ENCODE results near the gene C12orf60.

C12orf60 gene

DNA sequence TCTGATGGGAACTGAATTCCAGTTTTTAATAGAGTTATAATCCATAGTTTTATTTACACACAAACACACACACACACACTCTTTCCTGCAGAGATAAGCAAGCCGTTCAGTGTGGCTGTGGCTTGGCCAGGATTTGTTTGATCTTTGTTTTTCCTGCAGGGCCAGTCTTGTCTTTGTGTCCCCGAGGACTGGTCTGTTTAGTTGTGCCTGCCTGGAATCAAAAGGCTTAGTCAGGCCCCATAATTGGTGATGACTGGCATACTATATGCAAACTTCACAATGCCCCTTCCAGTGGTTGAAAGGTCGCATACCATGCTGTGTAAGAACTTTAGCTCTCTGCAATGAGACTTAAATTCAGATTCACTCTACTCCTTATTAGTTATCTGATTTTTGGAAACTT lies 26.2 kb upstream of the C12orf60 start:
- no peak for FAIRE-seq

DNA sequence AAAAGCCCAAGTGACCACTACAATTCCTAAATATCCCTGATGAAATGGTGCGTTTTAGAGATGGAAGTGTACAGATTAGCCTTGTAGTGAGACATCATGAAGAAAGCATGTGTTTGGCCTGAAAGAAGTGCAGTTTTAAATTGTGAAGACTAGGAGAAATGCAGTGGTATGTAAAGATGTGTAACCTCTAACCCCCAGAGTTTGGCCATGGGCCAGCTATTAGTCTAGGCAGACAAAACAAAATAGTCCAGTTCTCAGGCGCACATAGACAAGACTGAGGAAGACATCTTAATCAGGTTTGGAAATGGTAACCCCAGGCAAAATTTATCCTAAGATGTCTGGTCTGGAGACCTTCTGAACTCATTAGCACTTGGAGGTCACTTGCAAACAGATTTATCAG lies 23.6 kb upstream of the C12orf60 start:
- FAIRE-seq: no peak

DNA sequence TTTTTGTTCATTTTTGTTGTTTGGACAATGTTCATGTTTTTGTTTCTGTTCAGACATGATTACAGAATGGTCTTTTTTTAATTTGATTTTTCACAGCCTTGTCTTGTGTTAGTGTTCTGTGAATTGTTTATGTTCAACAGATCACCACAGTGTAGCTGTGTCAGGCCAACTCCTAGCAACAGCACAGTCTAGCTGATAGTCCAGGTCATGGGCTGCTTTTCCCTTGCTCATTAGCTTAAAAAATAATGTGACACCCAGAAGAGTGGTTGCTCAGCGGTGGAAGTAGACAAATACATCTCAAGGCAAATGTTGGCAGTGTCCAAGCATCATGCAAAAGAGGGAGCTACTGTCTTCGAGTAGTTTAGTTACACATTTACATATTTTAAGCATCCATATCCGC lies 22.6 kb upstream of the C12orf60 start:
- FAIRE-seq: no peak

DNA sequence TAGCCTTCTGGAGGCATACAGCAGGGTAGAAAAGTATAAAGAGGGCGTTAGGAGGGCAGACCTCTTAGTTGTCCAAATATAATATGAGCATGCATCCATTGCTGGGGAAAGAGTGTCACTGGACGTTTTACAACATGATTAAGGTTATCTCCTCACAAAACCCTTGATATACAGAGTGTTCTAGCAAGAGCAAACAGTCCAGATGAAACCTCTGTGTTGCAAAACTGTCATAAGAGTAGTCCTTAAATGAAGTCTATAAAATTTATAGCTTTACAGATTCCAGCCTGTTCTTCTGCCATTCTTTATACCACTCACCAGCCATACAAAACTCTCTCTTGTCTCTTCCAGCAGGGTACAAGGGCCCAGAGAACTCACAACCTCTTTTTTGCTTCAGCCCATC lies 21.9 kb upstream of the C12orf60 start:
- FAIRE-seq: no peak

DNA sequence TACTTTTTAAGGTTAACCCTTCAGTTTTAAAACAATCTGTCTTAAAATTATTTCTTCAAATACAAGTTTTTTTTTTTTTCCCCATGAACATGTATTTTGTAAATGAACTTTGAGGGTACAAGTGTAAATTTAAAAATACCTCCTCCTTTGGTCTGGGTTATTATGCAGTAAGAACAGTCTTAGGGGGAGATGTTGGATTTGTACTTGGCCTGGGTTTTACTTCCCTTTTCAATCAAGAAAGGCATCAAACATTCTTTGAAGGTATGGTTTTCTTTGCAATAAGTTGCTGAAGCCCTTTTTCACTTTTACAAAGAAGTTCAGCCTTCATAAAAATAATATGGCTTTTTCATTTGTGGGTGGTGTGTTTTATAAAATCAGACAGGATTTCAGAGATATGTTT lies 20.7 kb upstream of the C12orf60 start:
- no peak for FAIRE-seq

DNA sequence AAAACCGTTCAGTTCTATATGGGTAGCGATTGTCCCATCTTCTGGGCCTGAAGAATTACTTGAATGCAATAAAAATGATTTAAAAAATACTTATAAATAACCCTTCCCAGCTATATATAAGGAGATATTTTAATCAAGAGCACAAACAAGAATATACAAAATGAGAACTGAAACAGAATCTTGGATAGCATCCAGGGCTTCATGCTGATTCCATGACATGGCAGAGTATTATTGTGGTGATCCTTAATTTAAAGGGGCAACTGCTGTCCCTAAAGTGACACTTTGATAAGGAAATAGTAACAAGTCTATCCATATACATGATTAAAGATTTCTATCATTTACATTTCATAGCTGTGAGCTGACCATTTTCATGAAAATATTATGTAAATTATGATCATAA lies 19.0 kb upstream of the C12orf60 start:
- FAIRE-seq: no peak

DNA sequence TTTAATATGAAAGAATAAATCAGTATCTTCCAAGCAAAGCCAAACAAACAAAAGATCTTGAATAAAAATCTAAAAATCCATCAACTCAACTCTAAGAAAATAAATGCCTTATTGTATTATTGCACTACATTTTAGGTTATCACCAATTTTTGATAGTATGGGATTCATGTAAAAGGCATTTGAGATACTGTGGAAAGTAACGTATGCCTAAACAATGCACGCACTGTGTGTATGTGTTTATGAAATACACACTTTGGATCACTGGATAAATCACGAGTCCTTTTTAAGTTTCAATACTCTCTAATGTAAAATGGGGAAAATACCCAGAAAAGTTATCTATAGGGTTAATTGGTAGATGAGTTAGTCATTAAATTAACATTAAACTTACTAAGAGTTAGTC lies 17.9 kb upstream of the C12orf60 start:
- no peak for FAIRE-seq

DNA sequence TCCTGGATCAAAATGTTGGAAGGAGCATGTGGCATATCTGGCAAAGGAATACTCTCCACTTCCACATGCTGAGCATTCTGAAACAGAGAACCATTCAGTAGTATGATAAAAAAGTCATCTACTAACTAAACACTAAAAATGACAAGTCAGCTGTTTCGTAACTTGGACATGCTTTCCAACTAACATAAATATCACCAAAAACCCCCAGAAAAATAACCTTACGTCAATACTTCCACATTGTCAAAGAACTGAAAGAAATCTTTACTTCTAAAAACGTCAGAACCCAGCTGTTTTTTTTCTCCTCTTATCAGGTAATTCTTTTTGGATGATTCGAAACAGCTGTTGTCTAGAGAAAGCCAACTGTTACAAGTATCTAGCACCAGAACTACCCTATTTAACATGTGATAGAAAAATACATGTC lies 8.4 kb upstream of the C12orf60 start:
- no peak for FAIRE-seq

DNA sequence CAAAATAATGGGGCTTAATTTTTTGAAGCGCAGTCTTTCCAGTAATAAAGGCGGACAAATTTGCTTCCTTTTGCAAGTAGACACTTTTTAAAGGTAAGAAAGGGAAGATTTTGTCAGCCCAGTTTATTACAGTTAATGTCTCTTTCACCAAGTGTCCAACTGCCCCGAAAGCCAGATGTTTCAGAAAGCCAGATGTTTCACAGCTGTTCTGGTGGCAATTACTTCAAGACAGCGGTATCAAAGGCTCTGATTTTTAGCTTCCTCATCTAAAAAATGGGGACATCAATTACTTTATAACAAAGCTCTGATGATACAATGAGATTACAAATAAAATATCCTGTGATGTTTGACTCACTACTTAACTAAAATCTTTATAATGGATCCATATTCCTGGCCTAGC lies 1.2 kb upstream of the C12orf60 start:
- no peak for FAIRE-seq

DNA sequence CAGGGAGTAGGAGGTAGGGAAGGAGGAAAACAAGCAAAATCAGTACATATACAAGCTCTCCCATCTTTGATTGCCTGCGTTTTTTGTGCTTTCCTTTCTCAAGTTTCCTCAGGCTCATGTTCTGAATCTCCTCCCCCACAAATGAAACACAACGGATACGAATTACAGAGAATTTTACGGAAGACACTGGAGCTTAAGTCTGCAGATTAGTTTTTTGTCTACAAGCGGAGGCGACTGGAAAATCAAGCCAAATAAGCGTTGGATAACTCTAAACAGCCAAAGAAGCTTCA lies 804 bp upstream of the C12orf60 start:
- no peak for FAIRE-seq

DNA sequence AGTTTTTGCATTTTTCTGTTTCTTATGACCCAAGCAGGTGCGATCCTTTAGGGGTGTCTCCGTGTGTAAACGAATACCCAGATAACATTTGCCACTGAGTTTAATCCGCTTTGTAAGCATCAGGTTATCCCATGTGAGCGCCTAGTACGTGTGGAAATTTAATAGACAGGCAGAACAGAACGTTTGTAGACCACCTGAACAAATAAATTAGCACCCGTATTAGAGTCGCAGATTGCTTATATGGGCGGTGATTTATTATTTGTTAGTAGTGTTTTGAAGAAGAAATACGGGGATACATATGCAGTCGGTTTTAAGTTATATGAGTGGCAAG lies 325 bp downstream of the C12orf60 start:
- no peak for FAIRE-seq

DNA sequence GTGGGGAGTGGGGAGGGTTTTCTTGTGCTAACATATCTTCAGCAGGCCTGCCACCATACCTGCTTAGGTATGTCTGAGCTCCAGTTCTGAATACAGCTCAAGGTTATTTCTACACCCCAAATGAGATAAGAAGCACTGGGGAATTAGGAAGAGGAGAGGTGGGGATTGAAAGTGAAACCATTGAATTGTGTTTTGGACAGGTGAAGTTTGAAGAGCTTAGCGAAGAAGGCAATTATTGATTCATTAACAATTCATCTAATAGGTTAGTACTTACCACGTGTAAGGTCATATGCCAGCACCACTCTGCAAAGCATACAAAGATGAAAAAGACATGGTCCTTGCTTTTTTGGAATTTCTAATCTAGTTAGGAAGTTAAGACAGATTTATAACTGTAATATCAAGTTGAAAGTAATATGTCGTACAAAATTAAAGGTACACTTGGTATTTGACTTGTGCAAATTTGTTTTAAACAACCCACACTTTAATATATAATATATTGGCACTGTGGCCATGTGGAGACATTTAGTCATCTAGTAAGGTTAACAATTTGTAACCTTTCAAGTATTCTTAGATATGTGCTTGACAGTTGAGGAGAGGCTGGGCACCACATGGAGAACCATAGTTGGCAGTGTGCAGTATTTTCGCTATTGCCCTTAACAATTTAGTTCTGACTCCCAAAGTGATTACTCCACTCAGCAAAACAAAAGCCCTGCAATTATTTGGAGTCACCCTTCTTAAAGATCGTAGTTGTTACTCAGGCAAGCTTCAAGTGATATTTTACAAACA lies 6.9 kb downstream of the C12orf60 start:
- FAIRE-seq: no peak

DNA sequence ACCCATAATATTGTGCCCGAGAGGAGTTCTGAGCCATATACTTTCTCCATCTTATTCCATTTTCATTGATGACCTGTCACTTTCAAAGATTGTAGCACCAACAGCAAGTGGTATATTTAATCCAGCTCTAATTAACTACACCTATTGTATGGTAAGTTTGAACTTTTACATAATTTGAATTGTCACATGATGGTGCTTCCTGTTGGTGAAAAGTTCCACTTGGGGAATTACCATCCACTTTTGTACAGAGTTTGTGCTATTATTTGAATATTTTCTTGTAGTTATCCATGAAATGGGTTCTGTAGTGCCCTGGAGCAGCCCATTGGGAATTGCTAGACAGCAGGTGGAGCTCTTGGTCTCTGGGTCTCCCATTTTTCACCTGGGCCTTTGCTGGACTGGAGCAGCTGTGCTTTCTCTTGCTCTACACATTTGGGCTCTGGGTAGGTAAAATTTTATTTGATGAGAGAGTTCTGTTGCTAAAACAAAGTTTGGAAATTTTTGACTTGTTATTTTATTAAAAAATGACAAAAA lies 7.5 kb downstream of the C12orf60 start:
- no peak for FAIRE-seq

DNA sequence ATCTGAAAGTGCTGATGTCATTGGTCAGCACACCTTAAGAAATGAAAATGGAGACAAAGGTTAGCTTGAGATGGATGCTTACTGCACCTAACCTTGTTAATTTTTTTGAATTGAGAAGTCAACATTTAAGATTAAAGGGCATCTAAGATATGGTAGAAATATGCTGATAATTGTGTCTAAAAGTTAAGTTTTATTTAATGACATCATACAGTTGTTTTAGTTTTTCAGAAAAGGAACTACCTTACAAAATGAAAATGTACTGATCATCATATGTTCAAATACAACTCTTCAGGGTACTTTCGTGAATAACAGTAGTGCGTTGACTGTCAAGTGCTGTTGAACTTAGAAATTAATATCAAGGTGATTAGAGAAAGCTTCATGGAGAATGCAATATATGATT lies 8.0 kb downstream of the C12orf60 start:
- no peak for FAIRE-seq

DNA sequence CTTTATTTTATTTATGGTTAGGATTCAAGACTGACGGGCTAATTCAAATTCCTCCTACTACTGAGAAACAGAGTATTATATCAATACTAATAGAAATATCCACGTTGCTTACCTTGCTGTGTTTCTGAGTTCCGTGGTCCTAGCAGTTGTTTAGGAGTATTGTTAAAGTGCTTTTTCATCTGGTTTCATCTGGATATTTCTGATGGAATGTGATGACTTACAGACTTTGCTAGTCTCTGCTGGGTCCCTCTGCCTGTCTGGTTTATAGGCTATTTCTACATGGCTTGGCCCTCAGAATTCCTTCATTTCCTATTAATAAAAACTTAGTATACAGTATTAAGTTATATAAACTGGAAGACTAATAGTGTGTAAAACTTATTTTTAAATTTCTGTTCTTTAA lies 10.5 kb downstream of the C12orf60 start, which contains the start of gene SMCO3:
Gene SMCO3 (minus strand): TSS at position 169 of the 400 bp plus-strand sequence. CDS start 7,502 bp downstream, outside the sequence.
- FAIRE-seq: no peak

DNA sequence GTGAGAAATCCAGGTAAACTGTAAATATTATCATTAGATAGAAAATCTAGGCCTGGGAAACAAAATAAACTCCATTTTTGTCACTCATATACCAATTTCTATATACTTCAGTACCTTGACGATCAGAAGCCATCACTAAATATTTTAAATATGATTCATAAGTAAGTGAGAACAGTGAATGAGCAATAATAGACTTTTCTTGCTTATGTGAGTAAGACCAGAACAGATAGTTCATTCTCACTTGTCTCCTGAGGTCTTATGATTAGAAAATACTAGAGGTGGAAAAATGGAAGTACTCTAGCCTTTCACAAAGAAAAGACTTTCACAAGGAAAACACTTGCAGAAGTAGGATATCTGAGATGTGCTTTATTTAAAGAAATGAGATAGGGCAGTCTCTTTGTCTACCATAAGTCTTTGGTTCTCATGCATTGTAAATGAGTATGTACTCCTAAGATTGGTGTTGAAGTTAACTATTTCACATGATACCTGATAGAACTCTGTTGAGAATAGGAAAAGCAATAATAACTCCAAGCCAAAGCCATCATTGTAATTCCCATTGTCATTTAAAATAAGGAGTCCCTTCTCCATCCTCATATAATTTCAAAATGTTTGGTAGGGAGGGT lies 20.7 kb downstream of the C12orf60 start:
- FAIRE-seq: no peak

DNA sequence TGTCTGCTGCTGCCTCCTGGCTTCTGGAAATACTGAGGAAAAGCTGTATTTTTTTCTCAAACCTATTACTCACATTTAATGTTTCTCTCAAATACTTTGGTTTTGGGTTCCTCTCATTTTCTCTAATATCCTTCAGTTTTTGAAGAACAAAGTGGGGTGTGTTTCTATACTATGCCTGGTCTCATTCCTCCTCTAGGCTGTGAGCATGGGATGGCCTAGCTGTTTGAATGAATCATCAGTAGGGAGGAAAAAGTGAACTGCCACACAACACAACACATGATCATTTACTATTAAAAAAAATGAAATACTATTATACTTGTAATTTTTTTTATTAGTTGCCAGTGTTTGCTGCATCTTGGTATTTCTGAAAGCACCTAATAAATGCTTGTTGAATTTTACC lies 21.8 kb downstream of the C12orf60 start:
- no peak for FAIRE-seq

DNA sequence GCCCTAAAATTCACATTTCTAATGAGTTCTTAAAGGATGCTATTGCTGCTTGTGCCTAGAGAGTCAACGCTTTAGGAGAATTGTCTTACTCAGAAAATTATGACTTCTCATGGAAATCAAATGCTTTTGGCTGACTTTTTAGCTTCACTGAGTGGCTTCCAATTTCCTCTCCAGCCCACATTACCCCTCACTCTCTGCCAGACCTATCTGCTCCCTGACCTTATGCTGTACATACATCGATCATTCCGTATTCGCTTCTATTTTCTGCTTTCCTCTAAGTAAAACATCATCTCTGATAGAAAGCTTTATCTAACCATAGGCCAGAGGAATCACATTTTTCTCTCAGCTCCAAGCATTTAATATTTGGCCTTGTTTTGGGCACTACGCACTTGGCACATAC lies 23.0 kb downstream of the C12orf60 start:
- FAIRE-seq: no peak

DNA sequence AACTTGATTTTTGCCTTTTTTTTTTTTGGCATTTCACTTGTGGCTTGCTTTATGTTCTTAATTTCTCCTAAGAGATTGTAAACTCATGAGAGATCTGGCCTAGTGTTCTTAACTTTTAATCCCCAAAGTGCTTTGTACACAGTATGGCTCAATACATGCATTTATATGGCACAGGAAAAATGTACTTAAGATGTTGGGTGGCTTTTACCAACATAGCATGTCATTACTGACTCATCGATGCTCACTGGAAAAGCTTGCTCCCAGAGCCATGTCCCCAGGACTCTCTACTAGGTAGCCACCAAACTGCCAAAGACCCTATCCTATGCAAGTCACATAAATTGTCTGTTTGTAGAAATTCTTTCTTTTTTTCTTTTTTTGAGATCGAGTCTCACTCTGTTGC lies 23.6 kb downstream of the C12orf60 start:
- FAIRE-seq: no peak

DNA sequence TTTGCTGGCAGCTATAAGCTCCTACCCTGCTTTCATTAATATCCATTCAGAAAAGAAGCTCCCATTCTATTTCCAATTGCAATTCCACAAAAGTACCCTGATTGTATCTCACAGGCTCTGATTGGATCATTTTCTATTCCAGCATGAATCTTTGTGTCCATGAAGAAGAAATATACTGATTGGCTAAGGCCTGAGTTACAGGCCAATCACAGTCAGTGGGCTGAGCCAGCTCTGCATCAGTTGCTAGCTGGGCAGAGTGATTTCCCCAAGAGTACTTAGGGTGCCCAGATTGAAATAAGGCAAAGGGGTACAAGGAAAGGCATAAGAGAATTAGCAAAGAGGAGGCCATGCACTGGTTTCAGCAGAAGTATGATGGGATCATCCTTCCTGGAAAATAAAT lies 25.4 kb downstream of the C12orf60 start:
- no peak for FAIRE-seq

DNA sequence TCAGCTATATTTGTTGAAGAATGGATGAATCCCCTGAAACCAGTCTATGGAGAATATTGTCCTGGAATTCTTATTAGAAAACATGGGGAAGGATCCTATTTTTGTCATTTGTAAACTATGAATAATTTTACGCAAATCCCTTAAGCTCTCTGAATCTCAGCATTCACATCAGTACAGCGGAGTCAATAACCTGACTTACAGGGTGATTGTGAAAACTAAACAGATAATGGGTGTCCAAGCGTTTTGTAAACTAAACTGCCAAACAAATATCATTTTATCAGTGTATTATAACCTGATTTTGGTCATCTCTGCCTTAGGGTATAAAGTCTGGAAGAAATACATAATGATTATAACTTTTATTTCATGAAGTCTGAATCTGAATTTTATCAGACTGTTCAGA lies 29.9 kb downstream of the C12orf60 start:
- no peak for FAIRE-seq

DNA sequence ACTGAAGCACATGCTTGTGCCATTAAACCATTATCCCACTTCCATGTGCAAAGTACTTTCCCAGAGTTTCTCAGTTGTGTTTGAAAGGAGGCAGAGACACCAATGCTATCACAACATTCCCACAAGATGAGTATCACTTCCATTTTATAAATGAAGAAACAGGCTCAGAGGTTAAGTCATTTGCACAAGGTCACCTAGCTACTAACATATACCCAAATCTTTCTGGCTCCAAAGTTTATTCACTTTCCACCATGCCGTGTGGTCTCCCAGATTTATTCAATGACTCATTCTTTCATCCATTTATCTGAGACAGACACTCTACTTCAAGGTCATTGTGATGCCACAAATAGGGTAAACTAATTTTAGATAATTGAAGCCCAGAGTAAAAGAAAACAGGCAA lies 30.5 kb downstream of the C12orf60 start:
- FAIRE-seq: no peak

DNA sequence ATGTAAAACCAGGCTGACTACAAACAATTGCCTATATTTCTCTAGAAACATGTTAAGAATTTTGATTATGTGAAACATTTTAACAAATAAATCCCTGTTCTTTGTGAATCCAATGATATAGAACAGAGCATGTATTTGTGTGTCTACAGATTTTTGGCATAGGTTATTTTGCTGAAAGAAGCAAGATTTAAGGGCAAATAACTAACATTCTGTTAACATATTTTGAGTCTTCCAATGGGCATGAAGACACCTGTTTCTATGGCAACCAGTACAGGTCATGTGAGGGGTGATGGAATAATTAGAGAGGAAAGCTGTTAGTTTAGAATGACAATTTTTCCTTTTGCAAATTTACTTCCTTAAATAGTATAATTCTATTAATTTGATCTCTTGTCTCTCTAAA lies 31.0 kb downstream of the C12orf60 start:
- FAIRE-seq: no peak

DNA sequence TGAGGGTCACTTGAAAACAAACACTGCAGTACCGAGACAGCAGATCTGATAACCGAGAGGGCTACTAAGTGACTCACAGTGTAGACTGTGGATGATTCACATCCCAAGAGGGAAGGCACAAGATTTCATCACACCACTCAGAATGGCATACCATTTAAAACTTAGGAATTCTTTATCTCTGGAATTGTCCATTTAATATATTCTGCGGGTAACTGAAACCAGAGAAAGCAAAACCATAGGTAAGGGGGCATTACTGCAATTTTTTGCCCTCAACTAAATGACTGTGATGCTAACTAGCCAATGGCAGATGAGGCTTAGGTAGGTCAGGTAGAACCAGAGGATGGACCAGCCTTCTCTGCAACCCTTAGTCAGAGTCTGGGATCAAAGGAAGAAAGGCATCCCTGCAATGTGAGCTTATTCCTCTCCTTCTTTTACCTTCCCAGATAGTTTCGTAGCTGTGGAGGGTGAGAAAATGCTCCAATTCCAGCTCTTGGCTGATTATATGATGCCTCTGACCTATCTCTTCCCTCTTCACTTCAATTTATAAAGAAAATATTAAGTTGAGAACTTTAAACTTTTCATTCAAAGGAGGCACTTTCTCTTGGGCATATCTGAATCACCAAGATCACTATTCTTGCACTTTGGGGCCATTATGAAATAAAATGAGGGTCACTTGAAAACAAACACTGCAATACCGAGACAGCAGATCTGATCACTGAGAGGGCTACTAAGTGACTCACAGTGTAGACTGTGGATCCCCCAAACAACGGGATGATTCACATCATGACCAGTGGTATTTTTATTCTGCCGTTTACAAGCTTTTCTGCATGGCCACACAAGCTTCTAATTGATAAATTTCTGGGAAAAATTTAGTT lies 33.1 kb downstream of the C12orf60 start:
- FAIRE-seq: no peak
